PC-9 (cell line): Measurements from ENCODE around the gene TOB2. TPM values are rescaled to one million over a fixed set of nuclear protein-coding genes. Genes with fewer than 3 reads are reported as not detected.

Source experiments
- BruUV-seq: library from RNA; stranded (reverse); fragments of 400-500 nt; replicated peaks from 2 replicates; lab custom pipeline; 2021; lab: Mats Ljungman, UMichigan
- CTCF ChIA-PET: fragments of 300-600 bp; sonication (Branson Sonifier 250); formaldehyde crosslinking; loops from one replicate; lab custom pipeline; 2022; ENCODE audit warnings: antibody characterized with exemption; lab: Charles Lee
- POLR2A ChIA-PET: fragments of 300-600 bp; sonication (Branson Sonifier 250); formaldehyde crosslinking; loops from one replicate; lab custom pipeline; 2022; ENCODE audit warnings: antibody characterized with exemption; ENCODE audit not compliant: unreplicated experiment; lab: Charles Lee
- DNase-seq, 2 experiments: peaks; one replicate each; pipeline versions ENCODE4 v3.0.0 to v3.0.0-alpha.2; 2015 to 2022; ENCODE audit warnings: mixed read lengths in 1 of 2
- H2AFZ ChIP-seq: fragments of 200-600 bp; sonication (generic); 2 replicates; pipeline ENCODE4 v1.8.1; 2017; ENCODE audit warnings: antibody characterized with exemption
- H3F3A ChIP-seq: fragments of 200-600 bp; sonication (generic); 2 replicates; pipeline ENCODE4 v1.8.1; 2017; ENCODE audit warnings: antibody characterized with exemption, mild to moderate bottlenecking, low read depth; ENCODE audit not compliant: insufficient read depth
- H3K27ac ChIP-seq: fragments of 200-600 bp; sonication (generic); 2 replicates; pipeline ENCODE4 v1.6.1; 2016; ENCODE audit warnings: mixed run types
- H3K27me3 ChIP-seq: fragments of 200-600 bp; sonication (generic); 2 replicates; pipeline ENCODE4 v1.6.1; 2016; ENCODE audit warnings: low read depth, mixed run types; ENCODE audit not compliant: insufficient read depth
- H3K36me3 ChIP-seq: fragments of 200-600 bp; sonication (generic); 2 replicates; pipeline ENCODE4 v1.6.1; 2016; ENCODE audit warnings: low read depth, mixed run types
- H3K4me1 ChIP-seq: fragments of 200-600 bp; sonication (generic); replicated peaks from 2 replicates; pipeline ENCODE4 v1.6.1; 2016; ENCODE audit warnings: mixed run types; ENCODE audit not compliant: insufficient read depth
- H3K4me2 ChIP-seq: fragments of 200-600 bp; sonication (generic); 2 replicates; pipeline ENCODE4 v1.6.1; 2017; ENCODE audit warnings: mixed run types
- H3K4me3 ChIP-seq: fragments of 200-600 bp; sonication (generic); 2 replicates; pipeline ENCODE4 v1.6.1; 2016; ENCODE audit warnings: mixed run types
- H3K79me2 ChIP-seq: fragments of 200-600 bp; sonication (generic); 2 replicates; pipeline ENCODE4 v1.6.1; 2017; ENCODE audit warnings: low read depth, mixed run types
- H3K9me2 ChIP-seq: fragments of 200-600 bp; sonication (generic); 2 replicates; pipeline ENCODE4 v1.8.1; 2017; ENCODE audit warnings: mild to moderate bottlenecking; ENCODE audit not compliant: insufficient read depth
- H3K9me3 ChIP-seq: fragments of 200-600 bp; sonication (generic); 2 replicates; pipeline ENCODE4 v1.8.1; 2016; ENCODE audit warnings: low read depth; ENCODE audit not compliant: insufficient read depth
- H4K20me1 ChIP-seq: fragments of 200-600 bp; sonication (generic); 2 replicates; pipeline ENCODE4 v1.8.1; 2017; ENCODE audit not compliant: insufficient read depth
- CTCF ChIP-seq: fragments of 200-600 bp; sonication (generic); conservative IDR thresholded peaks from 2 replicates; pipeline ENCODE4 v1.6.1; 2017; ENCODE audit warnings: mixed run types, antibody characterized with exemption, mild to moderate bottlenecking, moderate library complexity
- EZH2 ChIP-seq: fragments of 200-600 bp; sonication (generic); IDR thresholded peaks from 2 replicates; pipeline ENCODE4 v1.8.0; 2017; ENCODE audit warnings: antibody characterized with exemption, low read depth
- intact Hi-C: fragments of 100-400 bp; cut with micrococcal nuclease; formaldehyde crosslinking; loops from one replicate; pipeline ENCODE4 v1.10.0; 2022; ENCODE audit not compliant: unreplicated experiment
- total RNA-seq: library from RNA; stranded (reverse); gene quantifications from 2 replicates; pipeline ENCODE4 v1.2.3, GENCODE V29; 2021

TOB2 gene
- total RNA-seq, 1 experiment from 2014 or later = 57.4 TPM

GRCh38 chr22:41459431-41459830 lies 12.8 kb upstream of the TOB2 start:
- POLR2A ChIA-PET = no interaction called here
- DNase-seq = no peak

GRCh38 chr22:41458161-41458728 lies 11.6 kb upstream of the TOB2 start:
- no peak overlapping the region for H3K4me3 ChIP-seq
- no peaks in the 10 kb centered on the region for H3K79me2 ChIP-seq
- intact Hi-C loops = no loop called here
- peaks cover 21% of the 10 kb centered on the region for H3K36me3 ChIP-seq
- H3K27me3 ChIP-seq = no peaks in the 10 kb centered on the region
- DNase-seq = no peak
- H3F3A ChIP-seq = peaks cover 55% of the 10 kb centered on the region
- H2AFZ ChIP-seq = no peak overlapping the region
- BruUV-seq = no TSS peak
- TF ChIP-seq CTCF (no peak), EZH2 (no peak)
- no peaks in the 10 kb centered on the region for H3K4me1 ChIP-seq
- H4K20me1 ChIP-seq = 0 out of 2 replicates have a peak, but pooled peaks cover 11% of the 10 kb centered on the region
- ChIA-PET POLR2A (interaction anchor here (0.6 to 0.7 kb wide), 2 partner anchors 10 to 60 kb away, joined by 4 to 7 read pairs; no protein-coding TSS in a partner anchor), CTCF (interaction anchor here (0.7 kb wide), 1 partner anchor 29 kb away, joined by 3 read pairs; no protein-coding TSS in a partner anchor)
- no peaks in the 10 kb centered on the region for H3K9me3 ChIP-seq
- H3K27ac ChIP-seq = no peak overlapping the region
- H3K4me2 ChIP-seq = no peak overlapping the region
- no peaks in the 10 kb centered on the region for H3K9me2 ChIP-seq

More at GRCh38 chr22:41459431-41459830, 12.8 kb upstream of the TOB2 start:
- TF ChIP-seq EZH2 (no peak), CTCF (no peak)
- H4K20me1 ChIP-seq = 0 out of 2 replicates have a peak, but pooled peaks cover 11% of the 10 kb centered on the region
- H3K36me3 ChIP-seq = peaks cover 28% of the 10 kb centered on the region
- H3F3A ChIP-seq = peaks cover 49% of the 10 kb centered on the region
- no peak overlapping the region for H3K4me3 ChIP-seq
- no peak overlapping the region for H2AFZ ChIP-seq
- H3K4me1 ChIP-seq = no peaks in the 10 kb centered on the region
- peaks cover 6% of the 10 kb centered on the region; the same call in 1 of the 2 replicates for H3K79me2 ChIP-seq
- H3K9me2 ChIP-seq = no peaks in the 10 kb centered on the region
- H3K27me3 ChIP-seq = no peaks in the 10 kb centered on the region
- no peak overlapping the region for H3K4me2 ChIP-seq
- no TSS peak for BruUV-seq
- H3K9me3 ChIP-seq = no peaks in the 10 kb centered on the region
- intact Hi-C loops = no loop called here
- CTCF ChIA-PET = no interaction called here
- H3K27ac ChIP-seq = no peak overlapping the region

GRCh38 chr22:41448189-41448808 lies 1.7 kb upstream of the TOB2 start:
- POLR2A ChIA-PET = interaction anchor here (0.6 to 1.1 kb wide), 15 partner anchors 10 to 1166 kb away, joined by 3 to 21 read pairs (median 6); partner anchors contain the start of genes ACO2, PHF5A, POLDIP3 and RANGAP1
- H4K20me1 ChIP-seq = peaks cover 7% of the 10 kb centered on the region
- peaks cover 44% of the 10 kb centered on the region for H3F3A ChIP-seq
- H3K4me2 ChIP-seq = peak overlapping the region; percentile 95
- CTCF ChIA-PET = interaction anchor here (0.6 to 1.0 kb wide), 2 partner anchors 69 to 838 kb away, joined by 3 to 4 read pairs; no protein-coding TSS in a partner anchor
- TF ChIP-seq EZH2 (no peak), CTCF (no peak)
- peak overlapping the region; percentile 92 for H3K4me3 ChIP-seq
- intact Hi-C loops = loop anchor here (1.0 to 2.0 kb wide), 3 partner anchors 21 to 69 kb away; partner anchors contain the start of genes ACO2 and TEF
- peaks cover 37% of the 10 kb centered on the region for H3K79me2 ChIP-seq
- H2AFZ ChIP-seq = peak overlapping the region; percentile 91
- no peaks in the 10 kb centered on the region for H3K27me3 ChIP-seq
- H3K27ac ChIP-seq = peak overlapping the region; percentile 83
- H3K36me3 ChIP-seq = no peaks in the 10 kb centered on the region
- peaks cover 12% of the 10 kb centered on the region for H3K4me1 ChIP-seq
- DNase-seq = peak; percentile 93 to 99
- H3K9me3 ChIP-seq = no peaks in the 10 kb centered on the region
- BruUV-seq = no TSS peak
- H3K9me2 ChIP-seq = no peaks in the 10 kb centered on the region
